Epithelial cell of esophagus (primary cell): ENCODE measurements around the gene SRMS.
"Not testable (repeated sequence)": the region's sequence is repeated elsewhere in the genome, so short reads cannot be mapped to it uniquely, and the experiment has no call there.

Experiments used
- DNase-seq: peaks from one replicate; pipeline ENCODE4 v3.0.0; 2010; ENCODE audit warnings: low read depth
- H3K4me3 ChIP-seq: 2 replicates; pipeline ENCODE4 v1.5.1; 2011; ENCODE audit warnings: mild to moderate bottlenecking, low read length, control low read depth
- CTCF ChIP-seq: IDR thresholded peaks from 2 replicates; pipeline ENCODE4 v1.5.1; 2011; ENCODE audit warnings: low read depth, mild to moderate bottlenecking, low read length, control low read depth, inconsistent platforms; ENCODE audit not compliant: insufficient read depth; ENCODE audit errors: missing control alignments

Gene SRMS

DNA sequence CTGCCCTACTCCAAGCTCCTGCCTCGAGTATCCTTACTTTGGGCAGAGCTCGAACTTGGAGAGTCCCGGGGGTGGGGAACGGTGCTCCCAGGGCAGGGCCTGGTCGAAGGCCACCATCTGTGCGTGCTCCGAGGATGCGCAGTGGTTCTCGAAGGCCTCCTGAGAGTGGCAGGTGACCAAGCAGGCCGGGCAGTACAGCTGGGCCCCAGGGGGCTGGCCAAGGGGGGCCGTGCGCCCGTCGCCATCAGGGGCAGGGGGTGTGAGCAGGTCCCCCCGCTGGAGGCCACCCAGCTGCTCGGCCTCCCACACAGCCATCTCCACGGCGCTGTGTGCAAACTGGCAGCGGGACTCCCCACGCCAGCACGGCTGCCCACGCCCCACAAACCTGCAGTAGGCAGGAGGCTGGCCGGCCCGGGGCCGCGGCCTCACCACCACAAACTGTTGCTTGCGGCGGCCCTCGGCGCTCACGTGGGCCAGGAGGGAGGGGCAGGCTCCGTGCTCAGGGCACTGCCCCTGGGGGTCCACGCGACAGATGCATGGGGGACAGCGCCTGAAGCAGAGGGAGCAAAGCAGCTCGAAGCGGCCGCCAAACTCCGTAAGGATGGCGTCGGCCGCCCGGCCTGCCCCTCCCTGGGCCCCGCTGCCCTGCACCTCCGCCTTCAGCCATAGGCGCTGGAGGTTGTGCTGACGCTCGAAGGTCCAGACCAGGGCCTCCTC, 24.7 kb upstream of the SRMS start:
- DNase-seq: no peak
- H3K4me3 ChIP-seq: no peak overlapping the region
- TF ChIP-seq CTCF: no peak

GRCh38 chr20:63571087-63571478, 23.5 kb upstream of the SRMS start:
- DNase-seq, H3K4me3 ChIP-seq: not testable (repeated sequence)

- no peak for DNase-seq
- no peak for TF ChIP-seq CTCF
- no peak overlapping the region for H3K4me3 ChIP-seq
Observed at GRCh38 chr20:63570281-63571086, 22.9 kb upstream of the SRMS start.

DNA sequence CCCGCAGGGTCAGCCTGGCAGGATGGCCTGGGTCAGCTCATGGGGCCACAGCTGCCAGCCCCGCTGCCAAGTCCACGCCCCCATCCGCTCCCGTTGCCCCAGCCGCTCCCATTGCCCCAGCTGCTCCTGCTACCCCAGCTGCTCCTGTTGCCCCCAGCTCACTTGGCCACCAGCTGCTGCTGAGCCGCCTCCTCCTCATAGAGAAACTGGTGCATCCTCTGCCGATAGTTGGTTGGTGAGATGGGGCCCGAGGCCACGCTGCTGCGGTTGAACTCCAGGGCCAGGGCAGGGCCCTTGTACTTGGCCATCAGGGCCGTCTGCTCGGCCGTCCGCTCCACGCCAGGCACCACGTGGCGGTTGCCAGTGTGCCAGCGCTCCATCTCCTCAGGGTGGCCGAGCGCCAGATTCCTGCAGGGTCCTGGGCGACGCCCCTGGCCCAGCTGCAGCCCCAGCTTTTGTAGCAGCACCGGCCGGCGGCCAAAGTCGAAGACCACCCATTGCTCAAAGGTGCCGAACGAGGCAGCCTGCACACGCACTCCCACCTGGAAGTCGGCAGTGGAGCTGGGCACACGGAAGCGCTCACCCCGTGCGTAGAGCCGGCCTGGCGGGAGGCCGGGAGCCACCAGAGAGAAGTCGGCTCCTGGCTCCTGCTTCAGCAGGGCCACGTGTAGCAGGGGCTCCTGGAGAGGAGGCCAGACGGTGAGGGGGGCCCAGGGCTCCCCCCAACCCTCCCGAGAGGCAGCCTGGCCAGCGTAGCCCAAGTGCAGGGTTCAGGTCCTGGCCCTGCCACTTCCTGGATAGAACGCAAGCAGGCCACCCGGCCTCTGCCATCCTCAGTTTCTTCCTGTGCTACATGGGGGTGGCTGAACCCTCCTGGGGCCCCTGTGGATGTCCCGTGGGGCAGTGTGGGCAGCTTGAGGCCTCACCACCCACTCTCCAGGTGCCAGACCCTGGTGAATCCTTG, 21.7 kb upstream of the SRMS start:
- no peak overlapping the region for H3K4me3 ChIP-seq
- DNase-seq: no peak
- TF ChIP-seq CTCF: no peak

DNA sequence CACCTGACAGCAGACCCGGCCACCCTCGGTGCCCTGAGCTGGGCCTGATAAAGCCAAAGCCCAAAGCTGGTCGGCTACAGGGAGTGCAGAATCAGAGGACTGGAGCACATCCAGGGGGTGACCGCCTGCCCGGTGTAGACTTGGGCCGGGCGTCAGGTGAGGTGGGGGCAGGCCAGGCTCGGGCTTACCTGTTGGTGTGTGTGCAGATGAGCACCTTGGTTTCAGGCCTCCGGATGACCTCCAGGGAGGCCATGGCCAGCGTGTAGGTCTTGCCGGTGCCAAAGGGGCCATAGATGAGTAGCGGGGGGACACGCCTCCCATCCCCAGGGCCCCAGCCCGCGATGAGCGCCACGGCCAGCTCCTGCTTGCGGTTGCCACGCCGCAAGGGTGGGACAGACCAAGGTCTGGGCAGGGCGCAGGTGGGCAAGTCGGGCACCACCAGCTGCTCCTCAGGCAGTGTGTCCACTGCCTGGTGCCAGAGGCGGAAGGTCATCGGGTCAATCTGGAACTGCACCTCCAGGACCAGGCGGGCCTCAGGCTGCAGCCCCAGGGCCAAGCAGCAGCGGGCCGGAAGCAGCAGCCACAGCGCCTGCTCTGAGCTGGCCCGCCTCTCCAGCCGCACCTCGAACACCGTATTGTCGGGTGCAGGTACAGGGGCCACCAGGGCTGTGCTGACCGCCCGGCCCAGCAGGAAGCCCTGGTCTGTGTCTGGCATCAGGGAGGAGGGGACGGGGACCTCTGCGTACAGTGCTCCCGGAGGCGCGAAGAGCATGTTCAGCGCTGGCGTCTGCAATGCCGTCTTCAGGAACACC, 20.8 kb upstream of the SRMS start:
- DNase-seq: no peak
- no peak for TF ChIP-seq CTCF
- H3K4me3 ChIP-seq: no peak overlapping the region

GRCh38 chr20:63567386-63568169, 20.0 kb upstream of the SRMS start:
- DNase-seq: no peak
- no peak overlapping the region for H3K4me3 ChIP-seq
- no peak for TF ChIP-seq CTCF
